GM18519 (cell line): ENCODE data around the gene CTU2.

Experiments used
- ATAC-seq: cut with Tn5 transposase; IDR thresholded peaks from one replicate; pipeline ENCODE4 v1.9.1; 2021; ENCODE audit warnings: mild to moderate bottlenecking, moderate library complexity; ENCODE audit not compliant: unreplicated experiment, low FRiP score

CTU2 gene

GRCh38 chr16:88726408-88726749 is 20.1 kb downstream of the CTU2 start:
- ATAC-seq: no peak

GRCh38 chr16:88726981-88727380 is 20.7 kb downstream of the CTU2 start:
- no peak for ATAC-seq

- ATAC-seq: no peak
Measured at GRCh38 chr16:88727871-88728270, 21.6 kb downstream of the CTU2 start.

GRCh38 chr16:88730632-88731607 is 24.6 kb downstream of the CTU2 start:
- ATAC-seq: no peak

GRCh38 chr16:88731699-88732098 is 25.4 kb downstream of the CTU2 start:
- ATAC-seq: no peak

GRCh38 chr16:88732172-88732960 is 26.1 kb downstream of the CTU2 start:
- no peak for ATAC-seq

- ATAC-seq: no peak
Measured at GRCh38 chr16:88732961-88733294, 26.6 kb downstream of the CTU2 start.

GRCh38 chr16:88733630-88734360 is 27.5 kb downstream of the CTU2 start:
- no peak for ATAC-seq

GRCh38 chr16:88734361-88734728 is 28.0 kb downstream of the CTU2 start:
- no peak for ATAC-seq

- no peak for ATAC-seq
Measured at GRCh38 chr16:88735121-88735520, 28.8 kb downstream of the CTU2 start.

- no peak for ATAC-seq
Measured at GRCh38 chr16:88735616-88736015, 29.3 kb downstream of the CTU2 start.

GRCh38 chr16:88736088-88736487 is 29.8 kb downstream of the CTU2 start:
- no peak for ATAC-seq

- no peak for ATAC-seq
Measured at GRCh38 chr16:88736496-88736895, 30.2 kb downstream of the CTU2 start.

GRCh38 chr16:88737298-88738150 is 31.2 kb downstream of the CTU2 start:
- ATAC-seq: no peak

GRCh38 chr16:88738151-88739084 is 32.1 kb downstream of the CTU2 start:
- no peak for ATAC-seq

GRCh38 chr16:88739139-88739976 is 33.1 kb downstream of the CTU2 start:
- no peak for ATAC-seq

GRCh38 chr16:88739977-88740726 is 33.8 kb downstream of the CTU2 start:
- ATAC-seq: no peak

- ATAC-seq: no peak
Measured at GRCh38 chr16:88740727-88741055, 34.4 kb downstream of the CTU2 start.
